Heart right ventricle (tissue), 16 donors: ENCODE data around the gene AGFG1. TPM values are rescaled to one million over a fixed set of nuclear protein-coding genes. Genes with fewer than 3 reads are reported as not detected.

ENCODE experiments used
- ATAC-seq, 8 donors: fragments of 200-7000 bp; cut with Tn5 transposase; one replicate each; pipeline ENCODE4 v1.9.1; 2020; ENCODE audit warnings: mild to moderate bottlenecking in 8 of 8, moderate library complexity in 8 of 8, moderate number of reproducible peaks in 1 of 8
- DNase-seq, 2 donors: peaks; one replicate each; pipeline ENCODE4 v3.0.0-alpha.2; 2020
- H3K27ac ChIP-seq, 10 donors: fragments of 200-600 bp; sonication (generic) in 2 of 10; one replicate each; pipeline versions ENCODE4 v1.5.0 to v1.8.0; 2020 to 2022; ENCODE audit warnings: mild to moderate bottlenecking in 3 of 10
- H3K27me3 ChIP-seq, 7 donors: fragments of 200-600 bp; one replicate each; pipeline ENCODE4 v1.8.0; 2021 to 2022; ENCODE audit warnings: mild to moderate bottlenecking in 2 of 7
- H3K36me3 ChIP-seq, 9 donors: fragments of 200-600 bp; sonication (generic) in 1 of 9; one replicate each; pipeline versions ENCODE4 v1.5.0 to v1.8.0; 2020 to 2022; ENCODE audit warnings: mild to moderate bottlenecking in 2 of 9
- H3K4me1 ChIP-seq, 9 donors: fragments of 200-600 bp; sonication (generic) in 1 of 9; one replicate each; pipeline versions ENCODE4 v1.5.0 to v1.8.0; 2020 to 2022; ENCODE audit warnings: mild to moderate bottlenecking in 4 of 9
- H3K4me3 ChIP-seq, 10 donors: fragments of 200-600 bp; sonication (generic) in 2 of 10; one replicate each; pipeline versions ENCODE4 v1.5.0 to v1.8.0; 2020 to 2022; ENCODE audit warnings: mild to moderate bottlenecking in 7 of 10, moderate library complexity in 2 of 10
- H3K9me3 ChIP-seq, 11 donors: fragments of 200-600 bp in 10 of 11; sonication (generic) in 2 of 11; one replicate each; pipeline versions ENCODE4 v1.5.0 to v1.8.0; 2013 to 2022; ENCODE audit warnings: mild to moderate bottlenecking in 2 of 11, control low read depth in 1 of 11, moderate library complexity in 1 of 11
- CTCF ChIP-seq, 9 donors: fragments of 200-600 bp; sonication (generic) in 2 of 9; IDR thresholded peaks; one replicate each; pipeline versions ENCODE4 v1.5.0 to v1.8.0; 2021 to 2022; ENCODE audit warnings: antibody characterized with exemption in 9 of 9, mild to moderate bottlenecking in 5 of 9, moderate library complexity in 1 of 9
- WGBS, 2 donors: extraction: QIAGEN DNeasy Blood & Tissue Kit; methylation state at CpG; one replicate each; pipeline ENCODE4 v1.1.7; 2013; ENCODE audit warnings: inconsistent platforms in 1 of 2; 5-methylcytosine and 5-hydroxymethylcytosine counted together
- intact Hi-C, 10 donors: fragments of 100-400 bp; cut with DNase I; formaldehyde crosslinking; loops; one replicate each; pipeline versions ENCODE4 v1.11.1 to v1.14.2; 2022
- polyA plus RNA-seq, 2 donors: library from polyadenylated mRNA; stranded (reverse); fragments of 200-250 nt; gene quantifications; one replicate each; pipeline ENCODE4 v1.2.3, GENCODE V29; 2013
- total RNA-seq, 10 donors: library from RNA; stranded (reverse); fragmentation: NEBNext Ultra II Directional in 3 of 10; extraction: Animal tissue kit (Norgen Biotek cat#: 25700) in 3 of 10; gene quantifications; one replicate each; pipeline versions ENCODE4 v1.2.1 to v1.2.4, GENCODE V29; 2021 to 2023
- donor health status: Arrhythmogenic right ventricular cardiomyopathy.
- donor health status: ischemic (EF 13 %, LVEDD 7.1; RV severe dilation, severe dysfunction).
- donor health status: healthy with polysubstance abuse.
- donor health status: DM: no; HTN: yes; CAD: no.
- donor health status: DM: no; HTN: no; CAD: no.
- donor health status: ischemic (EF 25% LVEDD 6.9; RV normal size, moderate dysfunction).
- donor health status: ischemic (EF 25% LVEDD 5.7; RV mildly dilated, moderate dysfunction).
- donor health status: healthy.
- donor health status: DM: yes; HTN: yes; CAD: no.
- donor health status: Ischemic cardiomyopathy.
- donor health status: ischemic (EF 35%, LVEDD 5.7; RV mildly dilated, moderate dysfunction).
- donor health status: nonischemic (EF 11% LVEDD 7.7; RV severe dilation, severe dysfunction).
- donor health status: DM: yes; HTN: yes; CAD: no.
- donor health status: PGD.
- donor health status: ischemic (EF 29% LVEDD 5.4; RV normal size, mild dysfunction).
- donor health status: nonischemic (EF 23%, LVEDD 6.1; RV moderate dilation, normal function).

The AGFG1 gene
- total and polyA plus RNA-seq, 12 donors: 14.1 to 77.9 (median 57.5) TPM

- WGBS, 2 donors: 67 to 95% methylated on average over 2 of the region's 2 CpGs
- DNase-seq (no peak), ATAC-seq (no peak)
- Histone ChIP-seq H3K4me1 (peaks cover 0 to 13% (median 0%) of the 10 kb centered on the region in 9 donors), H3K27me3 (peaks cover 0 to 6% (median 0%) of the 10 kb centered on the region in 7 donors), H3K4me3 (no peak overlapping the region), H3K27ac (no peak overlapping the region), H3K36me3 (no peaks in the 10 kb centered on the region), H3K9me3 (peaks cover 0 to 20% (median 8%) of the 10 kb centered on the region in 11 donors)
- intact Hi-C loops: no loop called here
- no peak for TF ChIP-seq CTCF (IDR thresholded peaks at IDR 0.05)
These were observed 38.8 kb upstream of the AGFG1 start for GRCh38 chr2:227433171-227433570.

DNA sequence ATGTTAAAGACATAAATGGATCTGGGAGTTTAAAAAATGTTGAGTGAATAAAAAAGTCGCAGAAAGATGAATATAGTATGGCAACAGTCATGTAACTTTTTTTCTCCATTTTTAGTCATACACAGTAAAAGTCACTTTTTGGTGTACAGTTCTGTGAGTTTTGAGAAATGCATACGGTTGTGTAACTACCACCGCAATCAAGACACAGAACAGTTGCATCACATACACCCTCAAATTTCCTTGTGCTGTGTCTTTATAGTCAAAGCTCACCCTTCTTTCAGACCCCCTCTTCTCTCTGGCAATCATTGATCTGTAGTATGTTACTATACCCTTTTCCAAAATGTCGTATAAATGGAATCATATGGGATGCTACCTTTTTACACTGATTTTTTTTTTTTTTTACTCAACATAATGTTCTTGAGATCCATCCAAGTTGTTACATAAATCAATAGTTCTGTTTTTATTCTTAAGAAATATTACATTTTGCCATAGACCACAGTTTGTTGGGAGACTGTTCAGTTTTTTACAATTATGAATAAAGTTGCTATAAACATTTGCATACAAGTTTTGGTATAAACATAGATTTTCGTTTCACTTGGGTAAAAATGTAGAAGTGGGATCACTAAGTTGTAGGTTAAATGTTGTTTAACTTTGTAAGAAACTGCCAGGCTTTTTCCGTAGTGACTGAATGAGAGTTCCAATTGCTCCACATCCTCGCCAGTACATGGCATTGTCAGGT, 35.4 kb upstream of the AGFG1 start:
- 79 to 81% methylated on average over 7 of the region's 7 CpGs for WGBS, 2 donors
- no peak overlapping the region for H3K4me3 ChIP-seq
- TF ChIP-seq CTCF (IDR thresholded peaks at IDR 0.05): no peak
- peak overlapping the region in 1 of 10 donors; percentile 74 for H3K27ac ChIP-seq
- no peaks in the 10 kb centered on the region for H3K27me3 ChIP-seq
- ATAC-seq: peak in 1 of 8 donors; percentile 45
- H3K36me3 ChIP-seq: no peaks in the 10 kb centered on the region
- no peak for DNase-seq
- H3K4me1 ChIP-seq: peaks cover 0 to 8% (median 0%) of the 10 kb centered on the region in 9 donors
- intact Hi-C loops: no loop called here
- peaks cover 0 to 20% (median 8%) of the 10 kb centered on the region in 11 donors for H3K9me3 ChIP-seq

DNA sequence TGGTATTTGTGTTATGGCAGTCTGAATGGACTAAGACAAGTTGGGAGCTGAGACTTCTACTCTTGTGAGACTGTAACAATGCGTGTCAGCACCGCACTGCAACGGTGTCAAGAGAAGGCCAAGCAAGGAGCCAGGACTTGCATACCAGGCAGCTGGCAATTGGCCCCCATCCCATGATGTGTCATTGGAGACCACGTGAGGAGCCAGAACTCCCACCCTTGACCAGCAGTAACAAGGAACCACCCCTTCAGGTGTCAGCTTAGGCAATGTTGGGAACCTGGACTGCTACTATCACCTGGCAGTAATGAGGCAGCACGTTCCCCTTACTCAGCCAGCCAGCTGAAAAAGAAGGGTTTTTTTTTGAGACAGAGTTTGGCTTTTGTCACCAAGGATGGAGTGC, 32.7 kb upstream of the AGFG1 start:
- H3K4me1 ChIP-seq: peaks cover 0 to 8% (median 0%) of the 10 kb centered on the region in 9 donors
- no peak overlapping the region for H3K27ac ChIP-seq
- intact Hi-C loops: no loop called here
- H3K36me3 ChIP-seq: no peaks in the 10 kb centered on the region
- ATAC-seq: no peak
- H3K4me3 ChIP-seq: no peak overlapping the region
- H3K9me3 ChIP-seq: peaks cover 0 to 2% (median 0%) of the 10 kb centered on the region in 11 donors
- DNase-seq: no peak
- no peaks in the 10 kb centered on the region for H3K27me3 ChIP-seq
- TF ChIP-seq CTCF (IDR thresholded peaks at IDR 0.05): no peak
- WGBS, 2 donors: 67 to 82% methylated on average over 5 of the region's 5 CpGs

- H3K9me3 ChIP-seq: no peaks in the 10 kb centered on the region
- H3K27me3 ChIP-seq: no peaks in the 10 kb centered on the region
- DNase-seq: no peak
- 86 to 92% methylated on average over 1 of the region's 1 CpG for WGBS, 2 donors
- no peaks in the 10 kb centered on the region for H3K4me1 ChIP-seq
- no peak overlapping the region for H3K4me3 ChIP-seq
- H3K27ac ChIP-seq: no peak overlapping the region
- TF ChIP-seq CTCF (IDR thresholded peaks at IDR 0.05): no peak
- intact Hi-C loops: no loop called here
- no peak for ATAC-seq
- H3K36me3 ChIP-seq: no peaks in the 10 kb centered on the region
These were observed 29.3 kb upstream of the AGFG1 start for GRCh38 chr2:227442639-227443038.
